HUDEP-2 (cell line): ENCODE measurements around the gene KCNS1.

Source experiments
- DNase-seq, 76 experiments: peaks; one replicate each; lab custom pipeline; 2025; ENCODE audit not compliant: unreplicated experiment in 76 of 76; lab: John Stamatoyannopoulos, UW

KCNS1 gene

GRCh38 chr20:45052698-45053429 is 48.1 kb downstream of the KCNS1 start:
- no peak for DNase-seq

DNA sequence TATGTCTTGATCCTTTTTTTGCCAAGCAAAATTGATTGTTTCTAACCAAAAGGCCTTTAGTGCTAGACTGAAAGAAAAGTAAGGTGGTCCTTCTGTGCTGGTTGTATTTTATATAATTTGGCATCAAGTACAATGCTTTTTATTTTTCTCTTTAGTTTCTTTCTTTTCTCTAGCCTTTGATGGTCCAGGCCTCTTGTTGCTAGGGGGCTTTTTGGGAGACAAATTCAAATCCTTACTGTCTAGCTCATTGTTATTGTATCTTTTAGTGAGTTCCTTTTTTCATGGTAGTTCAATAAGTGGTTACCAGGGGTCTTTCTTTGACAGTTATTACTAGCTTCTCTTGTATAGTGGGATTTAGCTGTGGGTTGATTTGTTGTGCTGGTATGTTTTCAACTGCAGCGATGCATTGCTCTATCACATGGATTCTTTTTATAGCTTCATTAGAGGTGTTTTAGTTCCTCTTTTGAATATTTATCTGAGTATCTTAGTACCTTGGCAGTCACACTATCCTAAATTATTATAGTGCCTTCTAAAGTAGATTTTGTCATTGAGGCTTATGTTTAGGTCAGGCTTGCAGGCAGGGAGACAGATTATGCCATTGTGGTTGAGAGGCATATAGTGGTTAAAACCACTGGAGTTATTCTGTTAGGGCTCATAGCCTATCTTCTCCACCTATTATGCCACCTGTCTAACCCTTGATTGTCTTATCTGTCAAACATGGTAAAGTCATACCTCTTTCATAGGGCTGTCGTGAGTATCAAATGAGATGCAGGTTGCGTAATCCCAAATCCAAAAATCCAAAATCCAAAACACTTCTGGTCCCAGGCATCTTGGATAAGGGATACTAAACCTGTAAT is 49.5 kb downstream of the KCNS1 start:
- no peak for DNase-seq

DNA sequence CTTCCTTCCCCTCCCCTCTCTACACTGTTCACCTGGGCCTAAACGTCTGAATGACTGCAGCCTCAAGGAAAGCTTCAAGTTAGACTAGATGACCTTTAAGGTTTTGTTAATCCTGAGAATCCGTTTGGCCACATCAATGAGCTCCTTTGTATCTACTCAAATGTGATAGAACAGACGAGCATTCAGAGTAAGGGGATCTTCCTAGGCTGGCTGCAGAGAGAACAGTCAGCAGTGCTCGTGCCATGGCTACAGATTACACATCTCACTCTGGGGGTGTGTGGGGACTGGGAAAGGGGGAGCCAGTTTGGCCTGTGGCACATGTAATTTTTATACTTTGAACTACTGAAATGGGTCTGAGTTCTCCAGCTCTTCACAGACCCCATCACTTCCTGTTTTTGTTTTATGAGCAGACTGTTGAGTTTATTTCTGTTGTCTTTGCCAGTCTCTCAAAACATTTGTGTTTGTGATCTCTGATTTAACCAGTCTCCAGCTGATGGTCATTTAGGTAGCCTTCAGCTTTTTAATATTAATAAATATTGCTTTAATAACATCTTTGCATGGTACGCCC is 50.9 kb downstream of the KCNS1 start:
- no peak for DNase-seq

DNA sequence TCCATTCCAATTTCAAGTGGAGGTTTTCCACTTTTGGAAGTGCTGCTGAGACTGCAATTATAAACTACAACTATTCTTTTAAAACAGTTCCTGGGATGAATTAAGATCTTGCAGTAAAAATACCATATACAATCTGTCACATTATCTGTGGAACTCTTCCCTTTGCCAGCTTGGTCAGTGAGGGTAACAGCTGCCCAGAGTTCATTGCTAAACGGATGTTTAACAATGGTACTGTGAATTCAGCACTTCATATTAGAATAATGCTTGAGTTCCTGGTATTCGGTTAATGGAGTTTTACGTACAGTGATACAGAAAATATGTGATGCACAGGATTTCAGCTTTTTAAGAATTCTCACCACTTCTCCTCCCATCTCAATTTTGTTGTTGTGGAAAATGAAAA is 51.5 kb downstream of the KCNS1 start:
- DNase-seq: no peak

DNA sequence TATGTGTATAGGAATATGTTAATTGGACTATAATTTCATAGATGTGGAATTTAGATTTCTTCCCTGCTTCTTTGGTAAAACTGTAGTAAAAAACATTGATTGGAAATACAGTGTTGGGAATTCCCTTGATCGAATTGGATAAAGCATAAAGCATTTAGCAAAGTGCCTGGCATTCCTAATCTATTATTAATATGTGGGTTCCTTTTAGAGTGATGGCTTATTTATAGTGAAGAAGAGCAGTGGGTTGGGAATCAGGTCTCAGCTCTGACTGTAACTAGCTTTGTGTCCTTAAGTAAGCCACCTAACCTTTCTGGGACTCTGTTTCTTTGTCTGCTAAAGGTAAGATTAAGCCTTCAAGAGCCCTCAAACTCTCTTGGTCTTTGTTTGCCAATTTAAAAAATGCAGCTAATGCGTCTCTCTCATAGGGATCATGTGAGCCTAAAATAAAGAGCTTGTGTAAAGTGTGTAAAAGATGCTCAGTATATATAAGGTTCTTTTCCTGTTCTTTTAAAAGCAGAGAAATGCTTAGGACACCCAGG is 53.3 kb downstream of the KCNS1 start:
- no peak for DNase-seq

DNA sequence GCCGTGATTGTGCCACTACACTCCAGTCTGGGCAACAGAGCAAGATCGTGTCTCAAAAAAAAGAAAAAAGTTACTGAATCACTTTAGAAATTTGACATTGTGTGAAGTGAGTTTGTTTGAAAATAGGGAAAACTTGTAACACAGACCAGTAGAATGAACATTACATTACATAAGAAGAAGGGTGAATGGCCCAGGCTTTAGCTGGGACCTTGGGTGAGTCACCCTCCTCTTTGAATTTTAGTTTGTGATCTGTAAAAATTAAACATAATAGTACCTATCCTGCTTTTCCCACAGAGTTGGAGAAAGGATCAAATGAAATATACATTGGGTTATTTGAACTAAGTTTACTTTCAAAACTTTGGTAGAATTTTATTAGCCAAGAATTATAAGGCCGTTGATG is 56.3 kb downstream of the KCNS1 start:
- DNase-seq: no peak

DNA sequence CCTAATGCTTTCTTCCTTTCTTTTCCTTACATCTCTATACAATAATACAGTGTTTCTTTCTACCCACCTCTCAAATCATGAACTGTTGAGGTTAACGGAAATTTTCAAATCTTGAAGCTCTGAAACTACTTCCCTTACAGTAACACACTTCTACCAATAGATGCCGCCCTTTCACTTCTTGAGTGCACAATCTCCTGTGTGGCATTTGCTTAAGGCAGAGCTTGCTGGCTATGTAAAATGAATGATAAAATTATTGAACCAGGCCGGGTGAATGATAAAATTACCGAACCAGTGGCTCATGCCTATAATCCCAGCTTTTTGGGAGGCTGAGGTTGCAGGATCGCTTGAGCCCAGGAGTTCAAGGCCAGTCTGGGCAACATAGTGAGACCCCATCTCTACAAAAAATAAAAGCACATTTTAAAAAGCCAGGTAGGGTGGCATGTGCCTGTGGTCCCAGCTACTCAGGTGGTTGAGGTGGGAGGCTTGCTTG is 56.8 kb downstream of the KCNS1 start:
- DNase-seq: peak in 34 of 76 experiments; percentile 2 to 66 (median 34)

DNA sequence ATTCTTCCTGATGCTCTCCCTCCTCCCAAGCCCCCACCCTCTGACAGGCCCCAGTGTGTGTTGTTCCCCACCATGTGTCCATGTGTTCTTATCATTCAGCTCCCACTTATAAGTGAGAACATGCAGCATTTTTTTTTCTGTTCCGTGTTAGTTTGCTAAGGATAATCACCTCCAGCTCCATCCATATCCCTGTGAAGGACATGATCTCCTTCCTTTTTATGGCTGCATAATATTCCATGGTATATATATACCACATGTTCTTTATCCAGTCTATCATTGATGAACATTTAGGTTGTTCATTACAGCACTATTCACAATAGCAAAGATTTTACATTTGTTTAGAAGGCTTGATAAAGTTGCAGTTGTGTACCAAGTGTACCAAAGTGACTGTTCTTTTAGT is 57.9 kb downstream of the KCNS1 start:
- no peak for DNase-seq
